ENCODE results near the gene NPC1.

DNA sequence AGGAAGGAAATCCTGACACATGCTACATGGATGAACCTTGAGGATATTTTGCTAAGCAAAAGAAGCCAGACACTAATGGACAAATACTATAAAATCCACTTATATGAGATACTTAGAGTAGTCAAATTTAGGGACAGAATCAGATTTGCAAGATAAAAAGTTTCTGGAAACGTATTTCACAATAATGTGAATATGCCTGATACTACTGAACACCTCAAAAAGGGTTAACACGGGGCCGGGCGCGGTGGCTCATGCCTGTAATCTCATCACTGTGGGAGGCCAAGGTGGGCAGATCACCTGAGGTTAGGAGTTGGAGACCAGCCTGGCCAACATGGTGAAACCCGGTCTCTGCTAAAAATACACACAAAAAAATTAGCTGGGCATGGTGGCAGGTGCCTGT is 84.7 kb downstream of the NPC1 start:
- no peak for TF ChIP-seq CTCF (IDR thresholded peaks at IDR 0.05; ENCODE audit: insufficient read depth, low read depth, low read length)
- TF ChIP-seq EZH2 (IDR thresholded peaks at IDR 0.05; ENCODE audit: insufficient read depth, low read length) = no peak

Data from astrocyte (in vitro differentiated cells and primary cell).